K562 (cell line): ENCODE data around the gene KPTN.

Source experiments
- ARID2 ChIP-seq: fragments of 450-650 bp; IDR thresholded peaks from 2 replicates; pipeline ENCODE4 v1.6.1; 2017; ENCODE audit warnings: antibody characterized with exemption, mild to moderate bottlenecking
- CHD2 ChIP-seq: IDR thresholded peaks from 2 replicates; pipeline ENCODE4 v1.6.1; 2011; ENCODE audit warnings: low read depth, low read length
- CTCF ChIP-seq, 3 experiments: IDR thresholded peaks in 2 of 3; conservative IDR thresholded peaks in 1 of 3; 2 replicates each; pipeline ENCODE4 v1.5.1; 2011 to 2012; ENCODE audit warnings: low read length in 3 of 3, mild to moderate bottlenecking in 3 of 3, control low read depth in 2 of 3, improper control_type of control experiment in 1 of 3, inconsistent platforms in 1 of 3, low read depth in 1 of 3, mixed read lengths in 1 of 3, moderate library complexity in 1 of 3; ENCODE audit not compliant: insufficient read depth in 2 of 3
- EHMT2 ChIP-seq: fragments of 450-650 bp; IDR thresholded peaks from 2 replicates; pipeline ENCODE4 v1.6.1; 2018; ENCODE audit warnings: antibody characterized with exemption
- LARP7 ChIP-seq: fragments of 450-650 bp; IDR thresholded peaks from 2 replicates; pipeline ENCODE4 v1.6.1; 2016
- MAFF ChIP-seq: IDR thresholded peaks from 2 replicates; pipeline ENCODE4 v1.6.1; 2012; ENCODE audit warnings: low read length, improper control_type of control experiment
- TF ChIP-seq, protein P1 (sequence below): sonication (generic); formaldehyde crosslinking; IDR thresholded peaks from 2 replicates; pipeline ENCODE4 v1.9.0; 2022; ENCODE audit warnings: mild to moderate bottlenecking, missing genetic modification reagents

- no peak for TF ChIP-seq CHD2
- no peak for TF ChIP-seq ARID2
- TF ChIP-seq EHMT2, result no peak
- no peak for TF ChIP-seq LARP7
- TF ChIP-seq MAFF, result no peak
- TF ChIP-seq CTCF (IDR thresholded peaks at IDR 0.05 in 2 of 3, conservative IDR thresholded peaks at IDR 0.05 in 1 of 3; ENCODE audit: insufficient read depth in 2 of 3, low read depth in 1 of 3, low read length in 3 of 3), result no peak
- TF ChIP-seq, protein P1, sequence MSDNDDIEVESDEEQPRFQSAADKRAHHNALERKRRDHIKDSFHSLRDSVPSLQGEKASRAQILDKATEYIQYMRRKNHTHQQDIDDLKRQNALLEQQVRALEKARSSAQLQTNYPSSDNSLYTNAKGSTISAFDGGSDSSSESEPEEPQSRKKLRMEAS (CRISPR knock-in tag), result no peak
Measured at GRCh38 chr19:47450478-47450877, 33.5 kb downstream of the KPTN start.
